Measurements from ENCODE around the gene IL6R. TPM values are rescaled to one million over a fixed set of nuclear protein-coding genes. Genes with fewer than 3 reads are reported as not detected.
A peak's percentile ranks its signal among the peaks of the same experiment; 100 is the strongest.

Gene IL6R
- total RNA-seq, 1 donor from 2014 or later = 10.4 TPM

DNA sequence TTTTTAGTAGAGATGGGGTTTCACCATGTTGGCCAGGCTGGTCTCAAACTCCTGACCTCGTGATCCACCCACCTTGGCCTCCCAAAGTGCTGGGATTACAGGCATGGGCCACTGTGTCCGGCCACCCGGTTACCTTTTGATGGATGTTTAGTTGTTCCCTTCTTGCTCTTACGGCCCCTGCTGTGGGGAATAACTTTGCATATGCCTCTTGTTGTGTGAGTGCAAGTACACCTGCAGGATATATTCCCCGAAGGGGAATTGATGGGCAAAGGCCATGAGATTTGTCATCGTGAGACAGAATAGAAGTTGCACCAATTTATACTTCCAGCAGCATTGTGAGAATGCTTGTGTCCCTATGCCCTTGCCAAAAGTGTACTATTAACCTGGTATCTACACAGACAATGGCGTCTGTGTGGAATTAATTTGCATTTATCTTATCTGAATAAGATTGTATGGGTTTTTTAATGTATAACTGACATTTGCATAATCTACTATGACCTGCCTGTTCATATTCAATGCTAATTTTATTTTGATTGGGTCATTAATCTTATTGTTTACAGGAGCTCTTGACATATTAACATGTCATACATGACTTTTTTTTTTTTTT is 8.1 kb downstream of the IL6R start:
- TF ChIP-seq, protein P1, sequence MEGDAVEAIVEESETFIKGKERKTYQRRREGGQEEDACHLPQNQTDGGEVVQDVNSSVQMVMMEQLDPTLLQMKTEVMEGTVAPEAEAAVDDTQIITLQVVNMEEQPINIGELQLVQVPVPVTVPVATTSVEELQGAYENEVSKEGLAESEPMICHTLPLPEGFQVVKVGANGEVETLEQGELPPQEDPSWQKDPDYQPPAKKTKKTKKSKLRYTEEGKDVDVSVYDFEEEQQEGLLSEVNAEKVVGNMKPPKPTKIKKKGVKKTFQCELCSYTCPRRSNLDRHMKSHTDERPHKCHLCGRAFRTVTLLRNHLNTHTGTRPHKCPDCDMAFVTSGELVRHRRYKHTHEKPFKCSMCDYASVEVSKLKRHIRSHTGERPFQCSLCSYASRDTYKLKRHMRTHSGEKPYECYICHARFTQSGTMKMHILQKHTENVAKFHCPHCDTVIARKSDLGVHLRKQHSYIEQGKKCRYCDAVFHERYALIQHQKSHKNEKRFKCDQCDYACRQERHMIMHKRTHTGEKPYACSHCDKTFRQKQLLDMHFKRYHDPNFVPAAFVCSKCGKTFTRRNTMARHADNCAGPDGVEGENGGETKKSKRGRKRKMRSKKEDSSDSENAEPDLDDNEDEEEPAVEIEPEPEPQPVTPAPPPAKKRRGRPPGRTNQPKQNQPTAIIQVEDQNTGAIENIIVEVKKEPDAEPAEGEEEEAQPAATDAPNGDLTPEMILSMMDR (IDR thresholded peaks at IDR 0.05) = no peak
- Mint-ChIP-seq H3K27me3 (ENCODE audit: unreplicated experiment) (no peaks in the 10 kb centered on the region), H3K9me3 (ENCODE audit: unreplicated experiment) (no peaks in the 10 kb centered on the region), H3K4me3 (ENCODE audit: unreplicated experiment) (no peak overlapping the region), H3K36me3 (ENCODE audit: unreplicated experiment) (peaks cover 5% of the 10 kb centered on the region), H3K4me1 (ENCODE audit: unreplicated experiment) (peaks cover 17% of the 10 kb centered on the region), H3K27ac (ENCODE audit: unreplicated experiment) (no peak overlapping the region)
- DNase-seq (ENCODE audit: extremely low spot score, unreplicated experiment) = no peak

DNA sequence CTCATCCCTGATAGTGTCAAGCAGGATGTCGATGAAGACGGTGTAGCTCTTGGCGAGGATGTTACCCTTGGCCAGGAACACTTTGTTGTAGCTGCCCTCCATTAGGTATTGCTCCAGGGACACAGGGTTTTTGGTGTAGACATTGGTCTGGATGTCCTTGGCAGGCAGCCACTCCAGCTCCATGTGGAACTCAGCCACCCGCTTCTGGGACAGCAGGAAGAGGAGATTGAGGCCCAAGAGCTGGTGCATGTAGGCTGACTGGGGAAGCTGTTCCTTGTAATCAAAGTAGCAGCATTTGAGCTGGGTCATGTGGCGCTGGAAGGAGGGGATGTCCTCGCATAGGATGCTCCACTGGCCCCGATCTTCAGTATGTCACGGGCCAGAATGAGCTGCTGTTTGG is 9.5 kb downstream of the IL6R start:
- Mint-ChIP-seq H3K4me3 (ENCODE audit: unreplicated experiment) (no peak overlapping the region), H3K36me3 (ENCODE audit: unreplicated experiment) (peaks cover 5% of the 10 kb centered on the region), H3K27me3 (ENCODE audit: unreplicated experiment) (no peaks in the 10 kb centered on the region), H3K4me1 (ENCODE audit: unreplicated experiment) (peaks cover 25% of the 10 kb centered on the region), H3K9me3 (ENCODE audit: unreplicated experiment) (no peaks in the 10 kb centered on the region), H3K27ac (ENCODE audit: unreplicated experiment) (no peak overlapping the region)
- TF ChIP-seq, protein P1 (IDR thresholded peaks at IDR 0.05) = no peak
- no peak for DNase-seq (ENCODE audit: extremely low spot score, unreplicated experiment)

DNA sequence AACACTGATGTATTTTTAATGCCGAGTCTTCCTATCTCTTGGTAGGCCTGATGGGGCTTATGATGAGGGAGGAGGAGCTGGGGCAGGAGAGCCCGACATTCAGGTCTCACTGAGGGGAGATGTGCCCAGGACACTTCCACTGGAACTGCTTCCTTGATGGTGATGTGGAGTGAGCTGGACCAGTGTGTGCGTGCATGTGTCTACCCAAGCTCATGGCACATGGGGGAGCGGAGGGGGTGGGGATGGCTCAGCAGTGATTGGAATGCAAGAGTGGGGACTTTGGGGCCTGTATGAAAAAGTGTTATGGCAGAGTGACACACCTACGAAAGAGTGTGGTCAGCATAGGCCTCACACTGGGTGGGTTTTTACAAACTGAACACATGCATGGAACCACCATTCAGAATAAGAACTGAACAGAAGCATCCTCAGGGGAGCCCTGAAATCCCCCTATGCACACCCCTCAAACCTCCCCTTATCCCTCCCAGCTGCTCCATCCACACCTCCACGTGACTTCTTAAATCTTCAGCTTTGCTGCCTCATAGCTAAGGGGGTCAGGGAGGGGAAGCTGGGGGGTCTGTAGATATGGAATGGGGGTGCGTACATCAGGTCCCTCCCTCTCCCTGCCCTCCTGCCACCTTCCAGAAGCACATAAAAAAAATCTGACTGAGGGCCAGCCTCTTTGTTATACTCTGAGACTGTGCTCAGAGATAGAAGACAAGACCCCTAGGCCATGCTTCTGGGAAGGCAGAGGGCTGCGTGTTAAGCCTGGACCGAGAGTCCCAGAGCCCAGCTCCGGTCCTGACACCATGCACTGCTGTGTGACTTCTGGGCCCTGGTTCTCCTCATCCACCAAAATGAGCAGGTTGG is 11.6 kb downstream of the IL6R start:
- H3K36me3 Mint-ChIP-seq (ENCODE audit: unreplicated experiment) = peaks cover 5% of the 10 kb centered on the region
- H3K9me3 Mint-ChIP-seq (ENCODE audit: unreplicated experiment) = no peaks in the 10 kb centered on the region
- DNase-seq (ENCODE audit: extremely low spot score, unreplicated experiment) = no peak
- H3K27ac Mint-ChIP-seq (ENCODE audit: unreplicated experiment) = no peak overlapping the region
- peaks cover 39% of the 10 kb centered on the region for H3K4me1 Mint-ChIP-seq (ENCODE audit: unreplicated experiment)
- no peaks in the 10 kb centered on the region for H3K27me3 Mint-ChIP-seq (ENCODE audit: unreplicated experiment)
- no peak overlapping the region for H3K4me3 Mint-ChIP-seq (ENCODE audit: unreplicated experiment)
- TF ChIP-seq, protein P1 (IDR thresholded peaks at IDR 0.05) = no peak

DNA sequence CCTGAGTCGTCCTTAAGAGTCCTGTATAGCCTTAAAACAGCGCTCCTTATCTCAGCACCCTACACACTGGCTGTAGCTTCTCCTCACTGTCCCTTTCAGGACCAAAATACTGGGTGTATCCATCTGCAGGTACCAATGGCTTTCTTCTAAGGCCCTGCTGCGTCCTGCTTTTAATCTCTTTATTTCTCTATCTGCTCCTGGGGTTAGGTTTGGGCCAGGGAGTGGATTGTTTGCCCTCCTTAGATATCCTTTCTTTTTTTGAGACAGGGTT is 12.1 kb downstream of the IL6R start:
- Mint-ChIP-seq H3K27ac (ENCODE audit: unreplicated experiment) (no peak overlapping the region), H3K4me3 (ENCODE audit: unreplicated experiment) (no peak overlapping the region), H3K36me3 (ENCODE audit: unreplicated experiment) (peaks cover 5% of the 10 kb centered on the region), H3K9me3 (ENCODE audit: unreplicated experiment) (no peaks in the 10 kb centered on the region), H3K4me1 (ENCODE audit: unreplicated experiment) (peaks cover 42% of the 10 kb centered on the region), H3K27me3 (ENCODE audit: unreplicated experiment) (no peaks in the 10 kb centered on the region)
- TF ChIP-seq, protein P1 (IDR thresholded peaks at IDR 0.05) = no peak
- DNase-seq (ENCODE audit: extremely low spot score, unreplicated experiment) = no peak

DNA sequence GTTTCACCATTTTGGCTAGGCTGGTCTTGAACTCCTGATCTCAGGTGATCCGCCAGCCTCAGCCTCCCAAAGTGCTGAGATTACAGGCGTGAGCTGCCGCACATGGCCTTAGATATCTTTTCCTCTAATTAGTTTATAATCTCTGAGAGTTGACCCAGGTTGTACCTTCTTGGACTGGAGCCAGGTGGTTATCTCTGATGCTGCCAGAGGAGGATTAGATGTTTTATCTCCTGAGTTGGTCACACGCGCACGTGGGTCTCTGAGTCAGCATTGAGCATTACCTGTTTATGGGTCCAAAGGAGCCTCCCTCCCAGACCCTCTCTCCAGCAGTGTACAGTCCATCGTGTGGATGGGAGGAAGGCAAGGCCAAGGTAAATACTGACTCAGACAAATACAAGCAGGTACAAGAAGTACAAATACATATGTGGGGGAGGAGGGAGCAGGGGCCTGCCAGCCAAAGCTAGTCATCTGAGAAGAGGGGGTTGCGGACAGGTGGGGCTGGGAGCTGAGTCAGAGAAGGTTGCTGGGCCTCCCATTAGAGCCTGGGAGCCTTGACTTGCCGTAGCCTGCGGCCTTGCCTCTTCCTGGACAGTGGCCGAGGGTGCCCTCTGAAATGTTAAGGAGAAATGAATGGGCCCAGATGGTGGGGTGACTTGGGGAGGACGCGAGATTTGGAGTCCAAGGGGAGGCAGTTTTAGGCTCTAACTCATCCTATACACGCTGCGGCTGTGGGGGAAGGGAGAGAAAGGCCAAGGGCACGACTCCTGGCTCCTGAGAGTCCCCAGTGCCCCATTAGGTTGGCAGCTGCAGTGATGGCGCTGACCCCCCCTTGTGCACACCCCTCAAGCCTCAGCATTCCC is 13.1 kb downstream of the IL6R start:
- peak overlapping the region; percentile 92 for H3K27ac Mint-ChIP-seq (ENCODE audit: unreplicated experiment)
- no peak overlapping the region for H3K4me3 Mint-ChIP-seq (ENCODE audit: unreplicated experiment)
- H3K27me3 Mint-ChIP-seq (ENCODE audit: unreplicated experiment) = no peaks in the 10 kb centered on the region
- peaks cover 5% of the 10 kb centered on the region for H3K36me3 Mint-ChIP-seq (ENCODE audit: unreplicated experiment)
- peaks cover 52% of the 10 kb centered on the region for H3K4me1 Mint-ChIP-seq (ENCODE audit: unreplicated experiment)
- H3K9me3 Mint-ChIP-seq (ENCODE audit: unreplicated experiment) = no peaks in the 10 kb centered on the region
- no peak for DNase-seq (ENCODE audit: extremely low spot score, unreplicated experiment)
- TF ChIP-seq, protein P1 (IDR thresholded peaks at IDR 0.05) = no peak
